Retinal pigment epithelial cell (primary cell): ENCODE data around the gene DUSP22.

Experiments used
- DNase-seq: peaks from one replicate; pipeline ENCODE4 v3.0.0-alpha.2; 2010; ENCODE audit warnings: low read depth
- H3K4me3 ChIP-seq: 2 replicates; pipeline ENCODE4 v1.5.1; 2011; ENCODE audit warnings: mild to moderate bottlenecking, low read length, control low read depth, moderate library complexity
- TF ChIP-seq, protein P1 (sequence below): conservative IDR thresholded peaks from 2 replicates; pipeline ENCODE4 v1.5.1; 2011; ENCODE audit warnings: low read depth, low read length, control low read depth, inconsistent platforms

The DUSP22 gene

DNA sequence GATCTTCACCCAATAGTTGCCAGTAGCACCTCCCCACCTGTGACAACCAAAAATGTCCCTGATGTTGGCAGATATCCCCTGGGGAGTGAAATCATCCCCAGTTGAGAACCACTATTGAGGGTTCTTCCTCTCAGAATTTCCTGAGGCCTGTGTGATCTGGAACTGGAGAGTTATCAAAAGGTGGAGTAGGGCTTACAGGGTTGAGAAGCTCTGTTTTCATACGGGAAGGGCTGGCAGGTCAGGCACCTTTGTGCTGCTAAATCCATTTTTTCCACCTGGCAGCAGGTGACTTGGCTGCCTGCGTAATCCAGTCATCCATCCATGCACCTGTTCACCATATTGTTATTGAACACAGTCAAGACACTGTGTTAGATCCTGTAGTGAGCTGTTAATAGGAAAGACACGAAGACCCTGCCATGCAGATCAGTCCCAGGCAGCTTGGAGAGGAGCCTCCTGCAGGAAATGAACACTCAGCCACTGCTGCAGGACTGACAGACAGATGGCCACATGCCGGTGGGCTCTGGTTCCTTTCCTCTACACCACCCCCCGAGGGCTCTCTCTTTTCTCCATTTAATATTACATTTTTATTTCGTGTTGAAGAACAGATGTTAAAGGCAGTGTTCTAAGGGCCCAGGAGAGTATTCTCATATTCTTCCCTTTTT is 5.4 kb downstream of the DUSP22 start:
- TF ChIP-seq, protein P1, sequence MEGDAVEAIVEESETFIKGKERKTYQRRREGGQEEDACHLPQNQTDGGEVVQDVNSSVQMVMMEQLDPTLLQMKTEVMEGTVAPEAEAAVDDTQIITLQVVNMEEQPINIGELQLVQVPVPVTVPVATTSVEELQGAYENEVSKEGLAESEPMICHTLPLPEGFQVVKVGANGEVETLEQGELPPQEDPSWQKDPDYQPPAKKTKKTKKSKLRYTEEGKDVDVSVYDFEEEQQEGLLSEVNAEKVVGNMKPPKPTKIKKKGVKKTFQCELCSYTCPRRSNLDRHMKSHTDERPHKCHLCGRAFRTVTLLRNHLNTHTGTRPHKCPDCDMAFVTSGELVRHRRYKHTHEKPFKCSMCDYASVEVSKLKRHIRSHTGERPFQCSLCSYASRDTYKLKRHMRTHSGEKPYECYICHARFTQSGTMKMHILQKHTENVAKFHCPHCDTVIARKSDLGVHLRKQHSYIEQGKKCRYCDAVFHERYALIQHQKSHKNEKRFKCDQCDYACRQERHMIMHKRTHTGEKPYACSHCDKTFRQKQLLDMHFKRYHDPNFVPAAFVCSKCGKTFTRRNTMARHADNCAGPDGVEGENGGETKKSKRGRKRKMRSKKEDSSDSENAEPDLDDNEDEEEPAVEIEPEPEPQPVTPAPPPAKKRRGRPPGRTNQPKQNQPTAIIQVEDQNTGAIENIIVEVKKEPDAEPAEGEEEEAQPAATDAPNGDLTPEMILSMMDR = no peak
- H3K4me3 ChIP-seq = no peak overlapping the region
- no peak for DNase-seq

DNA sequence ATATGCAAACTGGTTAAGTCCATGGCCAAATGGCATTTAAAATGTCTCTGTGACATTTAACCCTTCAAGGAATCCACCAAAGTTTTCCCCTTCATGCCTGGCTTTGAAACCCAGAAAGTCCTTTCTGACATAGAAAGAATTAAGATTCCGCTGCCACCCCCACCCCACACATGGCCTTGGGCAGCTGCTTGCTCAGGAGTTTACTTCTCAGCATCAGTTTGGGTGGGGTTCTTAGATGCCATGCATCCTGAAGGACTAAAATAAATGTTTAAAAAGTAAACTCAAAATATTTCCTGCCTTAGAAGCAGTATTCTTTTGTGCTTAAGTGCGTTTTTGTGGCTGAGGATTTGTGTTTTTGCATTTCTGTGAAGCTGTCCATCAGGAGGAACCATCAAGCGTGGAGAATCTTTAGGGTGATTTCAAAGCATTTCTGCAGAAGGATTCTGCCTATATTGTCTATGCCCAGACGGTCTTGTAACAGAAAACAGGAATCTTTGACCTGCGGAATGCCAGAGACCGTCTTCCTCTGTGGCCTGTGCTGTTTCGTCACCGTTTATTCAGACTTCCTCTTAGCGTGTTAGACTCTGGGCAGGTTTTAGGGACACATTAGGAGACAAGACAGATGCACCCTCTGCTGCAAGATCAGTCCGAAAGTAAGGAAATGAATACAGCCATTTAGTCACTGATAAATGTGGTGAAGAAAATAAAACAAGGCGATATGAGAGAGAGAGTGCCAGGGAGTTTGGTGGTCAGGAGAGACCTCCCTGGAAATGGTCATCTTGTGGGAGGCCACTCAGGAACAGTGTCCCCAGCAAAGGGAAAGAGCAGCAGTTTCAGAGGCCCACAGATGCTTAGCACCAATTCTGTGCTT is 6.2 kb downstream of the DUSP22 start:
- no peak overlapping the region for H3K4me3 ChIP-seq
- no peak for DNase-seq
- TF ChIP-seq, protein P1 = no peak

DNA sequence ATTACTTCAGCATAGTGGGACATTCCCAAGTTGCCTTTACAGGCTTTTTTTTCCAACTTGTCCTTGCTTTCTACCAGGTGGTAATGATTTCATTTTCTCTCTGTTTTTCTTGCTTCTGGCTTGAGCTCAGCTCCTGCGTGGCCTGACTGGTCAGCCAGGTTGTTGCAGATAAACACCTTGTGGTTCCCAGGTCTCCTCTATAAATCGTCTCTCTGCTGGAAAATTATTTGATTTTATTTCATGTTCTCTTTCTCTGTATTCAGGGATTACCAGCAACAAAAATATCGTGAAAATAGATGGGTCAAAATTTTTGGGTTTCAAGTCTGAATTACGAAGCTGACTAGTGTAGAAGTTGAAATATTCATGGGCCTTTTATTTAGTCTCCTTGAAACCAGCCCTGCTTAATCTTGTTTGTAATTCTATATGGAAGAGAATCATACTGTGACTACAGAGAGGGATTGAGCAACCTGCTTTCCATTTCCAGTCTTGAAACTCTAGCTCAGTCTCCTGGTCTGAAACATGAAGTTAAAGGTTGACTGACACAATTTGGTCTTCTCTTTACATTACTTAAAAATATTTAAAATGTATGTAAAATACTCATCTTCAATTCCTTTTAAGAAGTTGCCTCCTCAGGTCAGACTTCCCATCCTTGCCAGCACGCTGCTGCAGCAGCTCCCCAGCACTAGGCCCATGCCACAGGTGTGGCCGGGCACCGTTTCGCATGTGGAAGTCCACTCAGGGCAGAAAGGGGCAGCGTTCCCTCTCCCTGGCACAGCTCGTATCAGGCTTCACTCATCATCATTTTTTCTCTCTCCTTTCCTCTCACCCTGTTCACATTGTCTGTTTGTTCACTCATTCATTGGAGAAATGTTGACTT is 7.1 kb downstream of the DUSP22 start:
- no peak overlapping the region for H3K4me3 ChIP-seq
- no peak for DNase-seq
- TF ChIP-seq, protein P1 = no peak

DNA sequence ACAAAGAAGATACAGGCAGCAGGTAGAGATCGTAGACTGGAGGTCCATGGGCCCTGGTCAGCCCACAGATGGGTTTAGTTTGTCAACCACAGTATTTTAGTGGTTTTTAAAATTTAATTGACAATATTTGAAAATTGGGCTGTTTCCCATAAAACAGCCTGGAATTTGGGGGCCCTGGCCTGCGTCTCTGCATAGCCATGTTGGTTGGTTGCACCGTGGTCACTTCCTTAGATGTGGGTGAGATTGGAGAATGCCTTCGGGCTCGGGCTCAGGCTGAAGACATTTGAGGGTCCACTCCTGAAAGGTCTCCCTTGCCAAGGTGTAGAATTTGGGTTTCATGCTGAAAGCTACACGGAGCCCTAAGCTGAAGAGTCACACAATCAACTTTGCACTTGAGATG is 7.7 kb downstream of the DUSP22 start:
- H3K4me3 ChIP-seq = no peak overlapping the region
- no peak for DNase-seq
- TF ChIP-seq, protein P1 = no peak

DNA sequence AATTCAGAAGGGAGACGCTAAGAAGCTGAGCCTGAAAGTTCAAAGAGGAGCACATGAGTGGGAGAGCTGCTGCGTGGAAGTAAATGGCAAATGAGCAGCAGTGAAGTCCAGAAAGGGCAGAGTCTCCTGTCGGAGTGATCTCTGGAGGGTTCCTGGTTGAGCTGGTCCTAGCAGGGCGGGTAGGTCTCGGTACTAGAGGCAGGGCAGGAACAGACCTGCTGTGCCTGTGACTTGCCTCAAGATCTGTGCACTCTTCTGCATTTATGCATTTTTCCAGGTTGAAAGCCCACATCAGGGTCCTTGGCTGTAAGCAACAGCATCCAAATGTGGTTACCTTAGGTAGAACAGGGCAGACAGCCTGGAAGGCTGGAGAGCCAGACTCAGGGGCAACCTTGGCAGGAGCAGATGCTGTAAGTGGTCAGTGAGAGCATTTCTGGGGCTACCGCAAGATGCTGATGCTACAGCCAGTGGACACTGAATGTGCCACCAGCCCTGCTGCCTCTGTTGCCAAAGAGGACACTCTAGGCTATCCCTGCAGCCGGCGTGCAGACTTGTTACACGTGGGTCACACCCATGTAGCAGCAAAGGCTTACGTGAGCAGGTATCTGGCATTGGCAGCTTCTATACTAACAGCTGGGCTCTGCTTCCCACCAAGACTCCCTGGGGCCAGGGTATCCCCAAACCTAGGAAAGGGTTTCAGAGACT is 8.4 kb downstream of the DUSP22 start:
- no peak overlapping the region for H3K4me3 ChIP-seq

DNA sequence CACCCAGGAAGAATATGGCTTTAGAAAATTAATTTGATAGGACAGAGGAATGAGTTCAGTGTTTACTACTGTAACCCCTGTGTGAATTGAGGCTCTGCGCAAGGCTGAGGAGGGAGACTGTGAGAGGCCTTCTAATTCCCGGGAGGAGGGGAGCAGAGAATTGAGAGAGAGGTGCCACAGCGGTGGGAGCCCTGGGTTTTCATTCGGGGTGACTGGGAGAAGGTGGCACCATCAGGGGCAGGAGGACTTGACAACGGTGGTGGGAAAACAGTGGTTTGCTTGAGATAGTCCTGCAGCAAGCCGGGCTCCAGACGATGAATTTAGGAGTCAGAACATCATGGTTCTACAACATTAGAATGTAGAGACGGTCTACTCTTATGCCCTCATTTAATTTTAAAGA is 9.2 kb downstream of the DUSP22 start:
- no peak overlapping the region for H3K4me3 ChIP-seq
- no peak for DNase-seq
- TF ChIP-seq, protein P1 = no peak

More for the DNA sequence above, 8.4 kb downstream of the DUSP22 start:
- TF ChIP-seq, protein P1 = no peak
- no peak for DNase-seq
